HL-60 (cell line): ENCODE measurements around the gene C4orf36.
"Not testable (repeated sequence)": the region's sequence is repeated elsewhere in the genome, so short reads cannot be mapped to it uniquely, and the experiment has no call there.

Experiments
- DNase-seq, 2 experiments: peaks; one replicate each; pipeline ENCODE4 v3.0.0-alpha.2; 2010 to 2020; ENCODE audit warnings: low read depth in 1 of 2, low spot score in 1 of 2
- H3K27ac ChIP-seq: fragments of 250-450 bp; sonication (Bioruptor Pico); replicated peaks from 2 replicates; pipeline ENCODE4 v1.5.1; 2020; ENCODE audit warnings: mild to moderate bottlenecking, moderate library complexity
- H3K27me3 ChIP-seq: fragments of 250-450 bp; sonication (Bioruptor Pico); 2 replicates; pipeline ENCODE4 v1.5.1; 2021; ENCODE audit warnings: mild to moderate bottlenecking, moderate library complexity; ENCODE audit not compliant: insufficient read depth, poor library complexity, severe bottlenecking
- H3K4me3 ChIP-seq: replicated peaks from 2 replicates; pipeline ENCODE4 v1.5.1; 2011; ENCODE audit warnings: mild to moderate bottlenecking, control low read depth, low read length; ENCODE audit not compliant: insufficient read depth
- CTCF ChIP-seq: IDR thresholded peaks from one replicate; pipeline ENCODE4 v1.5.1; 2011; ENCODE audit warnings: low read length, control low read depth, inconsistent platforms; ENCODE audit not compliant: insufficient read depth
- GABPA ChIP-seq: IDR thresholded peaks from 2 replicates; pipeline ENCODE4 v1.6.1; 2012; ENCODE audit warnings: low read depth
- POLR2AphosphoS5 ChIP-seq: IDR thresholded peaks from 2 replicates; pipeline ENCODE4 v1.6.1; 2012; ENCODE audit warnings: low read depth
- REST ChIP-seq: IDR thresholded peaks from 2 replicates; pipeline ENCODE4 v1.6.1; 2012; ENCODE audit warnings: low read depth; ENCODE audit not compliant: insufficient replicate concordance
- SPI1 ChIP-seq: IDR thresholded peaks from 2 replicates; pipeline ENCODE4 v1.6.1; 2012; ENCODE audit warnings: low read depth, mild to moderate bottlenecking, borderline replicate concordance

The C4orf36 gene

GRCh38 chr4:86876894-86877685, 15.1 kb downstream of the C4orf36 start:
- DNase-seq, result no peak
- TF ChIP-seq SPI1 (no peak), REST (no peak), CTCF (no peak), GABPA (no peak), POLR2AphosphoS5 (no peak)
- Histone ChIP-seq H3K4me3 (no peak overlapping the region), H3K27me3 (no peaks in the 10 kb centered on the region), H3K27ac (no peak overlapping the region)

- DNase-seq, H3K27me3 ChIP-seq, H3K4me3 ChIP-seq, H3K27ac ChIP-seq: not testable (repeated sequence)
Measured at GRCh38 chr4:86875436-86875835, 16.8 kb downstream of the C4orf36 start.

GRCh38 chr4:86872135-86872534, 20.1 kb downstream of the C4orf36 start:
- H3K27me3 ChIP-seq, result no peaks in the 10 kb centered on the region
- H3K27ac ChIP-seq, result no peak overlapping the region
- no peak for TF ChIP-seq SPI1
- no peak for TF ChIP-seq CTCF
- TF ChIP-seq POLR2AphosphoS5, result no peak
- TF ChIP-seq REST, result no peak
- TF ChIP-seq GABPA, result no peak

GRCh38 chr4:86870442-86871069, 21.7 kb downstream of the C4orf36 start:
- no peak for DNase-seq
- TF ChIP-seq POLR2AphosphoS5 (no peak), SPI1 (no peak), CTCF (no peak), REST (no peak), GABPA (no peak)
- Histone ChIP-seq H3K27me3 (no peaks in the 10 kb centered on the region), H3K4me3 (no peak overlapping the region), H3K27ac (no peak overlapping the region)

More at GRCh38 chr4:86872135-86872534, 20.1 kb downstream of the C4orf36 start:
- no peak overlapping the region for H3K4me3 ChIP-seq
- DNase-seq, result no peak
